PC-3 (cell line): ENCODE measurements around the gene TMC1. TPM values are rescaled to one million over a fixed set of nuclear protein-coding genes. Genes with fewer than 3 reads are reported as not detected.
A peak's percentile ranks its signal among the peaks of the same experiment; 100 is the strongest.
"Not testable (repeated sequence)": the region's sequence is repeated elsewhere in the genome, so short reads cannot be mapped to it uniquely, and the experiment has no call there.

Experiments
- ATAC-seq: fragments of 200-7000 bp; cut with Tn5 transposase; 2 replicates; pipeline ENCODE4 v1.9.1; 2020; ENCODE audit warnings: mild to moderate bottlenecking, moderate library complexity
- Bru-seq: library from RNA; stranded (reverse); fragments of 400-500 nt; gene quantifications from one replicate; lab custom pipeline; 2021; lab: Mats Ljungman, UMichigan
- BruChase-seq, 2 experiments: library from RNA; stranded (reverse); fragments of 400-500 nt; gene quantifications; one replicate each; lab custom pipeline; 2021; lab: Mats Ljungman, UMichigan
- BruUV-seq: library from RNA; stranded (reverse); fragments of 400-500 nt; replicated peaks from 2 replicates; lab custom pipeline; 2021; lab: Mats Ljungman, UMichigan
- CTCF ChIA-PET: fragments of 300-600 bp; sonication (Branson Sonifier 250); formaldehyde crosslinking; loops from one replicate; lab custom pipeline; 2022; ENCODE audit warnings: antibody characterized with exemption; lab: Charles Lee
- POLR2A ChIA-PET: fragments of 300-600 bp; sonication (Branson Sonifier 250); formaldehyde crosslinking; loops from one replicate; lab custom pipeline; 2022; ENCODE audit warnings: antibody characterized with exemption; ENCODE audit not compliant: unreplicated experiment; lab: Charles Lee
- DNase-seq: peaks from one replicate; pipeline ENCODE4 v3.0.0-alpha.2; 2015
- H2AFZ ChIP-seq: fragments of 300-600 bp; sonication (generic); 2 replicates; pipeline ENCODE4 v1.6.0; 2016; ENCODE audit warnings: antibody characterized with exemption, low read length
- H3F3A ChIP-seq: fragments of 300-600 bp; sonication (generic); one replicate; pipeline ENCODE4 v1.6.0; 2017; ENCODE audit warnings: antibody characterized with exemption, low read length, control low read depth, mild to moderate bottlenecking; ENCODE audit not compliant: unreplicated experiment
- H3K27ac ChIP-seq: fragments of 300-600 bp; sonication (generic); 2 replicates; pipeline ENCODE4 v1.5.1; 2016; ENCODE audit warnings: mild to moderate bottlenecking, low read length
- H3K27me3 ChIP-seq: fragments of 300-600 bp; sonication (generic); 2 replicates; pipeline ENCODE4 v1.6.1; 2016; ENCODE audit warnings: low read length, mixed read lengths
- H3K36me3 ChIP-seq: fragments of 300-600 bp; sonication (generic); 2 replicates; pipeline ENCODE4 v1.6.1; 2016; ENCODE audit warnings: low read depth, mixed run types, low read length, mixed read lengths
- H3K4me1 ChIP-seq: fragments of 300-600 bp; sonication (generic); 2 replicates; pipeline ENCODE4 v1.5.1; 2016; ENCODE audit warnings: low read length; ENCODE audit not compliant: insufficient read depth
- H3K4me2 ChIP-seq: fragments of 300-600 bp; sonication (generic); 2 replicates; pipeline ENCODE4 v1.6.0; 2016; ENCODE audit warnings: low read length
- H3K4me3 ChIP-seq: fragments of 300-600 bp; sonication (generic); 2 replicates; pipeline ENCODE4 v1.5.1; 2016; ENCODE audit warnings: mild to moderate bottlenecking, low read length, mixed read lengths
- H3K79me2 ChIP-seq: fragments of 300-600 bp; sonication (generic); 2 replicates; pipeline ENCODE4 v1.6.1; 2017; ENCODE audit warnings: low read length, mixed read lengths
- H3K9ac ChIP-seq: fragments of 300-600 bp; sonication (generic); 2 replicates; pipeline ENCODE4 v1.6.0; 2016; ENCODE audit warnings: mild to moderate bottlenecking, low read length
- H3K9me2 ChIP-seq: fragments of 300-600 bp; sonication (generic); replicated peaks from 2 replicates; pipeline ENCODE4 v1.6.1; 2016; ENCODE audit warnings: mixed run types, low read length, mixed read lengths
- H3K9me3 ChIP-seq: fragments of 300-600 bp; sonication (generic); 2 replicates; pipeline ENCODE4 v1.6.1; 2016; ENCODE audit warnings: low read length, mixed read lengths
- H4K20me1 ChIP-seq: fragments of 300-600 bp; sonication (generic); 2 replicates; pipeline ENCODE4 v1.6.1; 2016; ENCODE audit warnings: low read length, mixed read lengths
- CTCF ChIP-seq: fragments of 300-600 bp; sonication (generic); conservative IDR thresholded peaks from 2 replicates; pipeline ENCODE4 v1.5.1; 2017; ENCODE audit warnings: antibody characterized with exemption, low read depth, mild to moderate bottlenecking, low read length
- EZH2 ChIP-seq: fragments of 300-600 bp; sonication (generic); IDR thresholded peaks from one replicate; pipeline ENCODE4 v1.6.1; 2017; ENCODE audit warnings: antibody characterized with exemption, mild to moderate bottlenecking, low read length; ENCODE audit not compliant: unreplicated experiment
- EZH2phosphoT487 ChIP-seq: fragments of 300-600 bp; sonication (generic); IDR thresholded peaks from 2 replicates; pipeline ENCODE4 v1.6.1; 2018; ENCODE audit warnings: mild to moderate bottlenecking, antibody characterized with exemption, low read length, borderline replicate concordance
- intact Hi-C: fragments of 100-400 bp; cut with micrococcal nuclease; formaldehyde crosslinking; loops from 2 replicates; pipeline ENCODE4 v1.9.0; 2023
- long read RNA-seq: library from polyadenylated mRNA; unstranded; transcript quantifications from one replicate; pipeline ENCODE4 v2.0.0, GENCODE V29; 2021; ENCODE audit not compliant: unreplicated experiment
- total RNA-seq: library from RNA; depleted of rRNA; stranded (reverse); fragments of >200 nt; gene quantifications from 2 replicates; pipeline ENCODE4 v1.2.3, GENCODE V29; 2014; rRNA removed

The TMC1 gene
- total RNA-seq (0.15 TPM in 1 of 2 replicates, not detected in the other), Bru-seq, nascent RNA (percentile 17 among the genes with signal in this experiment), BruChase-seq, experiment 1, labeled RNA remaining after a 6-hour chase (percentile 10 among the genes with signal in this experiment), BruChase-seq, experiment 2, labeled RNA remaining after a 2-hour chase (percentile 15 among the genes with signal in this experiment)
- long read RNA-seq, result 0 reads

- H3K4me3 ChIP-seq, POLR2A ChIA-PET, CTCF ChIA-PET, H3K27ac ChIP-seq, H3K9me3 ChIP-seq, H3K9ac ChIP-seq, DNase-seq, H3K9me2 ChIP-seq, H3K36me3 ChIP-seq, H3K27me3 ChIP-seq, H4K20me1 ChIP-seq, H2AFZ ChIP-seq, ATAC-seq, H3K79me2 ChIP-seq, H3K4me2 ChIP-seq, intact Hi-C loops, H3F3A ChIP-seq, BruUV-seq: not testable (repeated sequence)
- H3K4me1 ChIP-seq, result peaks cover 23% of the 10 kb centered on the region
Measured at GRCh38 chr9:72521416-72521815, at the start of gene TMC1. TMC1 (plus strand) TSS chr9:72521608; CDS start chr9:72648649, 127,041 bp downstream.

GRCh38 chr9:72473474-72474261 lies 47.7 kb upstream of the TMC1 start:
- DNase-seq, result peak; percentile 15
- Histone ChIP-seq H2AFZ (no peak overlapping the region), H4K20me1 (no peaks in the 10 kb centered on the region), H3K9me3 (no peaks in the 10 kb centered on the region), H3K27me3 (no peaks in the 10 kb centered on the region), H3K27ac (no peak overlapping the region), H3K36me3 (no peaks in the 10 kb centered on the region), H3K4me1 (peaks cover 27% of the 10 kb centered on the region), H3K4me2 (no peak overlapping the region), H3K9ac (no peak overlapping the region), H3K4me3 (no peak overlapping the region), H3K9me2 (no peaks in the 10 kb centered on the region), H3K79me2 (no peaks in the 10 kb centered on the region), H3F3A (peaks cover 4% of the 10 kb centered on the region)
- TF ChIP-seq CTCF (no peak), EZH2phosphoT487 (no peak), EZH2 (no peak)
- no peak for ATAC-seq
- BruUV-seq, result no TSS peak
- ChIA-PET CTCF (no interaction called here), POLR2A (no interaction called here)
- intact Hi-C loops, result no loop called here

- Histone ChIP-seq H3K9me3 (no peaks in the 10 kb centered on the region), H3K4me1 (peaks cover 33% of the 10 kb centered on the region), H3K9ac (no peak overlapping the region), H3K27me3 (no peaks in the 10 kb centered on the region), H3K9me2 (no peaks in the 10 kb centered on the region), H3K27ac (no peak overlapping the region), H3F3A (peaks cover 4% of the 10 kb centered on the region), H4K20me1 (no peaks in the 10 kb centered on the region), H2AFZ (no peak overlapping the region), H3K4me2 (no peak overlapping the region), H3K4me3 (no peak overlapping the region), H3K36me3 (no peaks in the 10 kb centered on the region), H3K79me2 (no peaks in the 10 kb centered on the region)
- POLR2A ChIA-PET, result no interaction called here
- BruUV-seq, result no TSS peak
- TF ChIP-seq EZH2phosphoT487, result no peak
- no peak for TF ChIP-seq EZH2
- TF ChIP-seq CTCF, result no peak
- DNase-seq (no peak), ATAC-seq (no peak)
- CTCF ChIA-PET, result no interaction called here
- intact Hi-C loops, result loop anchor here (5.0 kb wide), 4 partner anchors 38 to 182 kb away; no protein-coding TSS in a partner anchor
Measured at GRCh38 chr9:72474676-72475075, 46.7 kb upstream of the TMC1 start.
